Esophagus muscularis mucosa (tissue), 3 donors: Measurements from ENCODE around the gene ELK3.

Source experiments
- POLR2A ChIP-seq: fragments of 450-650 bp; IDR thresholded peaks from one replicate; pipeline ENCODE4 v1.6.1; 2017; ENCODE audit warnings: antibody characterized with exemption, moderate library complexity, mild to moderate bottlenecking, low read depth
- POLR2AphosphoS5 ChIP-seq, 2 donors: sonication (generic); formaldehyde crosslinking; IDR thresholded peaks; one replicate each; pipeline ENCODE4 v1.6.1; 2017; ENCODE audit warnings: antibody characterized with exemption in 2 of 2
- TF ChIP-seq, protein P1 (sequence below), 3 experiments: fragments of 200-600 bp in 2 of 3; fragments of 450-650 bp in 1 of 3; sonication (generic) in 2 of 3; IDR thresholded peaks; one replicate each; pipeline ENCODE4 v1.5.1; 2017 to 2019; ENCODE audit warnings: antibody characterized with exemption in 3 of 3, mild to moderate bottlenecking in 2 of 3, moderate library complexity in 1 of 3

- no peak for TF ChIP-seq POLR2AphosphoS5 (IDR thresholded peaks at IDR 0.05)
- TF ChIP-seq POLR2A = no peak
- TF ChIP-seq, protein P1, sequence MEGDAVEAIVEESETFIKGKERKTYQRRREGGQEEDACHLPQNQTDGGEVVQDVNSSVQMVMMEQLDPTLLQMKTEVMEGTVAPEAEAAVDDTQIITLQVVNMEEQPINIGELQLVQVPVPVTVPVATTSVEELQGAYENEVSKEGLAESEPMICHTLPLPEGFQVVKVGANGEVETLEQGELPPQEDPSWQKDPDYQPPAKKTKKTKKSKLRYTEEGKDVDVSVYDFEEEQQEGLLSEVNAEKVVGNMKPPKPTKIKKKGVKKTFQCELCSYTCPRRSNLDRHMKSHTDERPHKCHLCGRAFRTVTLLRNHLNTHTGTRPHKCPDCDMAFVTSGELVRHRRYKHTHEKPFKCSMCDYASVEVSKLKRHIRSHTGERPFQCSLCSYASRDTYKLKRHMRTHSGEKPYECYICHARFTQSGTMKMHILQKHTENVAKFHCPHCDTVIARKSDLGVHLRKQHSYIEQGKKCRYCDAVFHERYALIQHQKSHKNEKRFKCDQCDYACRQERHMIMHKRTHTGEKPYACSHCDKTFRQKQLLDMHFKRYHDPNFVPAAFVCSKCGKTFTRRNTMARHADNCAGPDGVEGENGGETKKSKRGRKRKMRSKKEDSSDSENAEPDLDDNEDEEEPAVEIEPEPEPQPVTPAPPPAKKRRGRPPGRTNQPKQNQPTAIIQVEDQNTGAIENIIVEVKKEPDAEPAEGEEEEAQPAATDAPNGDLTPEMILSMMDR (IDR thresholded peaks at IDR 0.05) = no peak
These were observed 39.0 kb upstream of the ELK3 start for GRCh38 chr12:96155181-96155580.
